ENCODE results near the gene ZSWIM6.

ZSWIM6 gene

GRCh38 chr5:61578858-61579503 lies 246.9 kb downstream of the ZSWIM6 start:
- DNase-seq (ENCODE audit: low read depth, low spot score), result no peak
- H3K4me3 ChIP-seq (ENCODE audit: low read depth, low read length), result no peak overlapping the region
- in situ Hi-C loops (cut with HindIII; ENCODE audit: low sequenced_read_pairs), result no loop called here
- no peak for TF ChIP-seq CTCF (IDR thresholded peaks at IDR 0.05; ENCODE audit: low read depth, low read length)

GRCh38 chr5:61582205-61582820 lies 250.3 kb downstream of the ZSWIM6 start:
- in situ Hi-C loops (cut with HindIII; ENCODE audit: low sequenced_read_pairs), result no loop called here
- no peak for DNase-seq (ENCODE audit: low read depth, low spot score)
- no peak for TF ChIP-seq CTCF (IDR thresholded peaks at IDR 0.05; ENCODE audit: low read depth, low read length)
- no peak overlapping the region for H3K4me3 ChIP-seq (ENCODE audit: low read depth, low read length)

- no peak for TF ChIP-seq CTCF (IDR thresholded peaks at IDR 0.05; ENCODE audit: low read depth, low read length)
Observed at GRCh38 chr5:61582887-61583286, 250.8 kb downstream of the ZSWIM6 start.

GRCh38 chr5:61586096-61587084 lies 254.3 kb downstream of the ZSWIM6 start:
- in situ Hi-C loops (cut with HindIII; ENCODE audit: low sequenced_read_pairs), result no loop called here
- DNase-seq (ENCODE audit: low read depth, low spot score), result no peak
- H3K4me3 ChIP-seq (ENCODE audit: low read depth, low read length), result no peak overlapping the region
- no peak for TF ChIP-seq CTCF (IDR thresholded peaks at IDR 0.05; ENCODE audit: low read depth, low read length)

More at GRCh38 chr5:61582887-61583286, 250.8 kb downstream of the ZSWIM6 start:
- H3K4me3 ChIP-seq (ENCODE audit: low read depth, low read length), result no peak overlapping the region
- DNase-seq (ENCODE audit: low read depth, low spot score), result no peak
- in situ Hi-C loops (cut with HindIII; ENCODE audit: low sequenced_read_pairs), result no loop called here

GRCh38 chr5:61587125-61587524 lies 255.1 kb downstream of the ZSWIM6 start:
- in situ Hi-C loops (cut with HindIII; ENCODE audit: low sequenced_read_pairs), result no loop called here
- peak; percentile 54 for DNase-seq (ENCODE audit: low read depth, low spot score)
- no peak overlapping the region for H3K4me3 ChIP-seq (ENCODE audit: low read depth, low read length)
- TF ChIP-seq CTCF (IDR thresholded peaks at IDR 0.05; ENCODE audit: low read depth, low read length), result no peak

GRCh38 chr5:61588216-61588615 lies 256.2 kb downstream of the ZSWIM6 start:
- TF ChIP-seq CTCF (IDR thresholded peaks at IDR 0.05; ENCODE audit: low read depth, low read length), result no peak
- in situ Hi-C loops (cut with HindIII; ENCODE audit: low sequenced_read_pairs), result no loop called here
- H3K4me3 ChIP-seq (ENCODE audit: low read depth, low read length), result no peak overlapping the region
- no peak for DNase-seq (ENCODE audit: low read depth, low spot score)
